GM12892 (cell line): ENCODE measurements around the gene POLR3G.

Experiments
- POLR2A ChIP-seq: IDR thresholded peaks from 2 replicates; pipeline ENCODE4 v1.6.1; 2011; ENCODE audit warnings: low read depth, low read length, control low read depth
- POLR2AphosphoS5 ChIP-seq: IDR thresholded peaks from 2 replicates; pipeline ENCODE4 v1.6.1; 2011; ENCODE audit warnings: low read depth, low read length, control low read depth
- TAF1 ChIP-seq: IDR thresholded peaks from 2 replicates; pipeline ENCODE4 v1.6.1; 2011; ENCODE audit warnings: low read depth, mild to moderate bottlenecking, control low read depth, low read length, borderline replicate concordance

GRCh38 chr5:90534922-90535321 is 60.3 kb downstream of the POLR3G start:
- no peak for TF ChIP-seq POLR2A
- no peak for TF ChIP-seq POLR2AphosphoS5
- TF ChIP-seq TAF1: no peak
